HG03108 (cell line): ENCODE data around the gene RXYLT1.

Experiments
- ATAC-seq: cut with Tn5 transposase; IDR thresholded peaks from one replicate; pipeline ENCODE4 v1.9.1; 2021; ENCODE audit warnings: moderate library complexity; ENCODE audit not compliant: unreplicated experiment

Gene RXYLT1

DNA sequence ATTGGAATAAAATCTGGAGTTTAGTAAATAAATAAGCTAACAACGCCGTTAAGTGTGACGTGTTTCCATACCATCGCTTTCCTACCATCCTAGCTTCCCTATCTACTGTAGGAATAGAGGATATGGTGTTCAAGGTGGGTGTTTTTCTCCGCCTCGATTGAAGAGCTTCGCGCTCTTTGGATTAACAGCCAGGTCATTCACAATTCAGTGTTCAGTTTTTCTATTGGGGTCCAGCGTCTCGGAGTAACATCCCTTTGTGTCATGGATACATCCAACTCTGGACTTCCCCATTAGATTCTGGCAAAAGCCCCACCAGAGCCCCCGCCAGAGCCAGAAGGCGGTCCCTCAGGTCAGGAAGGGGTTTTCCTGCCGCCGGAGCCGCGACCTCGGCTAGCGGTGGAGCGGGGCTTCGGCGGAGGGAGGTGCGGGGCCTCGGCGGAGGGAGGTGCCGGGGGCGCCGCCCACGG is 63.6 kb downstream of the RXYLT1 start:
- ATAC-seq: no peak

DNA sequence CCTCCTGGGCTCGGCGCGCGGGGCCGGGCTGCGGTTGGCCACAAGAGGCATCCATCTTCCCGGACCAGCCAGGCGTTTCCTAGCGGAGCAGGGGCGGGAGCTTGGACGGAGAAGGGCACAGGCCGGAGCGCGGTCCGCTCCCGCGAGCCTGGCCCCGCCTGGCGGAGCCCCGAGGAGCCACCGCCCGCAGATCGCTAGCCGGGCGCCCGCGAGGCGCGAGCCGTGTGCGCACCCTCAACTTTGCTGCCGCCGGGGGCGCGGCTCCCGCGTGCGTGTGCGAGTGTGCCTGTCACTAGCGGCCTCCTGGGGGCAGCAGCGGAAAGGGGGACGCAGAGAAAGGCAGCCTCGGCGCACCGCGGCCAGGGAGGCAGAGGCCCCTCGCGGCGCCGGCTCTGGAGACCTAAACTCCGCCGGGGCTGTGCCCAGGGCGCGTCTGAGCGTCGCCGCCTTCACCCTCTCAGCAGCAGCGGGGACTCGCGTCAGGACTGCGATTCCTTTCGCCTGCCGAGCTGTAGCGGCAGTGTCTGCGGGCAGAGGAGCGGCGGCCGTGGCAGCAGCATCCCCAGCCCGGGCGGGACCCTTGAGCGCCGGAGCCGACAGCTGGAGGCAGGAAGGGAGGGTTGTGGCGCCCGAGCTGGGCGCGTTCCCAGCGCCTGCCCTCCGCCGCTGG is 64.1 kb downstream of the RXYLT1 start:
- peak; percentile 98 for ATAC-seq

DNA sequence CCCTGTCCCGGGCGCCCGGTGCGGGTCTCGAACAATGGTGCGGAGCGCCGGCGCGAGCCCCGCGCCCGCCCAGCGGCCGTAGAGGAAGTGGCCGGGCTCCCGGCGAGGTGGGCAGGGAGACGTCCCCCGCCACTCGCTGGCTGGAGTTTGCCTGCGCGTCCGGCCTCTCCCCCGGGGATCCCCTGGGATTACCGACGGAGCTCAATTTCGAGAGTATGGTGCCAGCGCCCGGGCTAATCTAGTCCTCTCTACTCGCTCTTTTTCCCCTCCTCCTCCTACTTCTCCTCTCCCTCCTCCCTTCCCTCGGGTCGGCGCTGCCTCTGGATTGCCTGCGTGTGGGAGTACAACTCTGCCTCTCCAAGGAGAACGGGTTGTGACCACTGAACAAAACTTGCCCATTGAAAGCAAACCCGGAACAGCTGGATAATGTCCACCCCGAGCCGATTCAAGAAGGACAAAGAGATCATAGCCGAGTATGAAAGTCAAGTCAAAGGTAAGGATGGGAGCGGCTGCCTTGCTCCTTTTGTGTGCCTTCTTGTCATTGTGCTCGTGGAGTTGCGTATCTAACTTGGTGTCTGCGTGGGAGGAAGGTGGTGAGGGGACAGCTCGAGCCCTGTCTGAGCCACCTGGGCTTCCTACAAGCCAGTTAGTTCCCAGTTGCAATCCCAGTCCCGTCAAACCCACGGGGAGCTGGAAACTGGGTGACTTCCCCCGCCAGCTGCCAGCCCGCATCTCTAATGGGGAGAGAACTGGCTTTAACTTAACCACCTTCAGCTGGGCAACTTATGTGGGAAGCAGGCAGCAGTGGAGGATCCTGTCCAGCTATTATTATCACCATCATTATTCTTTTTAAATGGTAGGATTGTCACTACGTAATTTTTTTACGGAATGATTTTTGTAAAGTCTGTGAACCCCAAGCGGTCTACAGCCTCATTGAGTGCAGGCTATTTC is 65.0 kb downstream of the RXYLT1 start, which contains the start of gene SRGAP1:
Gene SRGAP1, plus strand, starts transcription at position 310 of the 951 bp plus-strand sequence. Its CDS starts 117 bp downstream, at position 427.
- ATAC-seq: peak; percentile 19

DNA sequence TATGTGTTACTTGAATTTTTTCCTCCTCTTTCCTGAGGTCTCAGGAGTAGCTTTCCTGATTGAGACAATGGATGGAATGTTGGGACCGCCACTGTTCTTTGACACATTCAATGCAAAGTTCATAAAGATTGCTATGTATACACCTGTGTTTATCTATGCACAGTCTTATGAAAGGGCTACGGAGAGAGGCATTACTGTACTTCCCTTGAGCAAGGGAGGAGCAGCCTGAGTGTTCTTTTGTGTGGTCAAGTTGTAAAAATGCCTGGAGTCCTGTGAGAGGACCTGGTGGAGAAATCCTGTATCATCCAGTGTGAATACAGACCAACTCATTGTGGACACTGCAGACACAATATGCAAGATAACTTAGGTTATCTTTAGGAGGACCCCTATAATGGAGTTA is 66.0 kb downstream of the RXYLT1 start:
- ATAC-seq: no peak

DNA sequence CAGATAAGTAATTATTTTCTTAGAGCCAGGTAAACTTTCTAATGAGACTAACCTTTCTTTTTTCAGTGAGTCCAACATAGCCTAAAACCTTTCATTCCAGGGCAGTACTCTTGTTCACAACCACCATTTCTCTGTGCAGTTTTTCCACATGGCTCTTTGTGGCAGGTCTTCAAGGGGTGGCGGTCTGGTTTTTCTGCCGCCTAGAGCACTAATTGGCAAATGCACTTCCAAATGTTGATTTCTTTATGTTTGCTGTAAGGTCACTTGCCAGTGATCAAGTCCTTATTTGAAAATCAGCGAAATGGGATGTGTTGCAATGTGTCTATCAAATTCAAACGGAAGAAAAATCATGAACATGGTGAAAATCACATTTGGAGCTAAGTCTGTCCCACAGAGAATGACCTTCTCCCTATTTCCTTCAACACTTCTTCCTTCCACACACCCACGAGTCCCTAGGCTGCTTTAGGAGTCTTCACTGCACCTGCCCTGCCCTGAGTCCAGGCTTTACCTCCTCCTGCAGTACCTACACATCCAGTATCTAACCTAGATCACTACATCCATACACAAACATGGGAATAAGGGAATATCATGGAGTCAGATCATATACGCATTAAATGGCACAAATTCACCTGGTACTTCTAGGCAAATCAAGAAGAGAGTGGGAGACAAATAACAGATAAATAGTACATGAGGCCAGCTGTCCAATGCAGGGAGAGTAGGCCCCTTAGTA is 66.7 kb downstream of the RXYLT1 start:
- no peak for ATAC-seq

DNA sequence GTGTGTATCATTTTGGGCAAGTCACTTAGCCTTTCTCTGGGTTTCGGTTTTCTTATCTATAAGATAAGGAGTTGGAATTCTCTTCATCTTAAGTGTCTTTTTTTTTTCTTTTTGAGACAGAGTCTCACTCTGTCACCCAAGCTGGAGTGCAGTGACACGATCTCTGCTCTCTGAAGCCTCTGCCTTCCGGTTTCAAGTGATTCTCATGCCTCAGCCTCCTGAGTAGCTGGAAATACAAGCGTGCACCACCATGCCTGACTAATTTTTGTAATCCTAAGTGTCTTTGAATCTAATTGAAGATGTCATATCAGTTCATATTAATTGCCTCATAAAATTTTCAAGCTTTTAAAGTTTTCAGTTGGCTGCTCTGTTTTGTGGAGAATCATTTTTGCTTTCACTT is 68.7 kb downstream of the RXYLT1 start:
- ATAC-seq: no peak

DNA sequence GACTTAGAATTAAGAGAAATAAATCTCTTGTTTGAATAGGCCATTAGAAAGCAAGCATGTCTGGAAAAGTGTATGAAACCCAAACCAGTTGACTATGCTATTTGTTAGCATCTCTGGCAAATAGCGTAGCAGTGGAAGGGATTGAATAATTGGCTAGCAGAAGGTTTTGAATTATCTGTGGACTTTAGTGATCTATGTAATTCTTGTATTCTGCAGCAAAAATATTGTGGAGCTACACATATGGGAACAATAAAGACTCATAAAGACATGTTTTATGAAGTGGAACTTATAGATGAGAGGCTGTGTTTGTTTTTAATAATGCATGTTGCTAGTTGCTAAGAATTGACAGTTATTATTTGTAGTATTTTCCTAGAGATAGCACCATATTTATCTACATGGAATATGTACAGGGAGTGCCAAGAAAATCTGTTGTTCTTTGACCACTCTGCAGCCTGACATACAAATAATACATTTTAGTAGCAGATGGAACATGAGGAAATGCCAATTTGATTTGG is 69.5 kb downstream of the RXYLT1 start:
- no peak for ATAC-seq

DNA sequence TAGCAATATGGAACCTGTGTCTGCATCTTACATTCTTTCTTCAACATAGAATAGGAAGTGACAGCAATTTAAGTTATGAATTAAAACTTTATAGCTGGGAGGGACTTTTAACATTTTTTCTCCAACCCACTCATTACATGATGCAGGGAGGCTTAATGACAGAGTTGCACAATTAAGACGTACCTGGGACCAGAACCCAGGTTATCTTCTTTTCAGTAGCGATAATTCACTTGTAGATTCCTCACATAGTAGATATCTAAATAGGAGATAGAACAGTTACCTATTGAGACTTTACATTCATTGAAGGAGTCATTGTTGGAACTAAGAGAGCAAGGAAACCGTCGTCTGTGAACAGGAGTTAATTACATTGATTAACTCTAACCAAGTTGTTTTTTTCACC is 69.9 kb downstream of the RXYLT1 start:
- no peak for ATAC-seq

DNA sequence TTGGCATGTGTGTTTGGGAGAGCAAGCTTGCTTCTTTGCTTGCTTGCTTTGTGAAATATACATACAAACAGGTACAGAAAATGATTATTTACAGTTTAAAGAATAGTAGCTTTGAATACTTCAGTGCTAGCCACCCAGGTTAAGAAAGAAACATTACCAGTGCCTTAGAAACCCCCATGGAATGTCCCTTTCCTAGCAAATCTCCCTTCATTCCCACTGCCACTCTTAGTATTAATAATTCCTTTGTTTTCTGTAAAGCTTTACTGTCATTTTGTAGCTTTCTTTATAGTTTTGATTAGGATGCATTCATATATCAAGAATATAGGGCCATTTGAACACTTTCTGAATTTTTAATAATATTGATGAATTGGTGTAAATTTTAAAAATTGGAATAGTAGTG is 74.3 kb downstream of the RXYLT1 start:
- ATAC-seq: no peak

DNA sequence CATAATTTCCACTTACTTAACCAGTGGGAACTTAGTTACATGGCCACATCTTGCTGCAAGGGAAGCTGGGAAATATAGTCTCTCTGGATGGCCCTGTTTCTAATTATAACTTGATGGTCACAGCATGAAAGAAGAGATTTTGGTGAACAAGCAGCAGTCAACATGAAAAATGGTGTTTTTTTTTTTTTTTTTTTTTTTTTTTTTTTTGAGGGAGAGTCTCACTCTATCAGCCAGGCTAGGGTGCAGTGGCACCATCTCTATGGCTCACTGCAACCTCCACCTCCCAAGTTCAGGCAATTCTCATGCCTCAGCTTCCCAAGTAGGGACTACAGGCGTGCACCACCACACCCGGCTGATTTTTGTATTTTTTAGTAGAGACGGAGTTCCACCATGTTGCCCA is 75.6 kb downstream of the RXYLT1 start:
- no peak for ATAC-seq

DNA sequence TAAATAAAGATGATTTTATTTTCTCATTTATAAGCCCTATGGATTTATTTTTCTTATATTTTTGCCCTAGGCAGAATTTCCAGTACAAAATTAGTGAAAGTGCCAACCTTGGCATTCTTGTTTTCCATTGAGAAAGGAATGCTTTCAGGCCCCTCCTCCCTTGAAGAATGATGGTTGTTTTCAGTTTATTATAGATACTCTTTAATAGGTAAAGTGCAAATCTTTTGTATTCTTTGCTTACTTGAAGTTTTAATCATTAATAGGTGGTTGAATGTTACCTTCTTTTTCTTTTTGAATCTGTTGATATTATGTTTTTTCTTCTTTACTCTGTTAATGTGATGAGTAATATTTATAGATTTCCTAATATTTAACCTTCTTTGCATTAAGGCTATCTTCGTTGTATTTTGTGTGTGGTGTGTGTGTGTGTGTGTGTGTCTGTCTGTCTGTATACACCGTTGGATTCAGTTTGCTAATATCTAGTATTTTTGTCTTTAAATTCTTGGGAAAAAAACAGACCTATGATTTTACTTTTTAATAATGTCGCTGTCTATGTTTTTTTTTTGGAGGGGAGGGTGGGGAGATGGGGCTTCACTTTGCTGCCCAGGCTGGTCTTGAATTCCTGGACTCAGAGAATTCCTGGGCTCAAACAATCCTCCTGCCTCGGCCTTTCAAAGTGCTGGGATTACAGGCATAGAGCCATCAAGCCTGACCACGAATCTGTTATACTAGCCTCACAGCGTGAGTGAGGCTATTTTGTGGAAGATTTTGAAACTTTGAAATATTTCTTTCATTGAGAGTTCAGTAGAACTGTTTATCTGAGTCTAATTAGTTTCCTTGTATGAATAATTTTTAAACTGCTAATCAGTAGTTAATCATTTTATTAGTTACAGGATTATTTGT is 78.3 kb downstream of the RXYLT1 start:
- no peak for ATAC-seq
